DMS53 treated with DMSO at 0.1 percent for 48 hours (cell line): ENCODE measurements around the gene TLR4.

Source experiments
- DNase-seq: peaks from one replicate; lab custom pipeline; 2025; ENCODE audit not compliant: unreplicated experiment; lab: John Stamatoyannopoulos, UW

The TLR4 gene

GRCh38 chr9:117704024-117704575 is at the start of gene TLR4:
Gene TLR4 (plus strand): TSS chr9:117704403. CDS start chr9:117704473, 70 bp downstream.
- DNase-seq: no peak

- DNase-seq: no peak
Measured at GRCh38 chr9:117656002-117656401, 48.2 kb upstream of the TLR4 start.

- no peak for DNase-seq
Measured at GRCh38 chr9:117662651-117663050, 41.6 kb upstream of the TLR4 start.

- DNase-seq: no peak
Measured at GRCh38 chr9:117664419-117664818, 39.8 kb upstream of the TLR4 start.

- no peak for DNase-seq
Measured at GRCh38 chr9:117665601-117666385, 38.4 kb upstream of the TLR4 start.

- no peak for DNase-seq
Measured at GRCh38 chr9:117671468-117671867, 32.7 kb upstream of the TLR4 start.

GRCh38 chr9:117672369-117672768 is 31.8 kb upstream of the TLR4 start:
- DNase-seq: no peak

- no peak for DNase-seq
Measured at GRCh38 chr9:117677572-117677971, 26.6 kb upstream of the TLR4 start.

GRCh38 chr9:117678871-117679270 is 25.3 kb upstream of the TLR4 start:
- no peak for DNase-seq

GRCh38 chr9:117679416-117679815 is 24.8 kb upstream of the TLR4 start:
- DNase-seq: no peak

GRCh38 chr9:117681888-117682287 is 22.3 kb upstream of the TLR4 start:
- DNase-seq: no peak

- no peak for DNase-seq
Measured at GRCh38 chr9:117682955-117683710, 21.1 kb upstream of the TLR4 start.

- no peak for DNase-seq
Measured at GRCh38 chr9:117687532-117687931, 16.7 kb upstream of the TLR4 start.

GRCh38 chr9:117691367-117691766 is 12.8 kb upstream of the TLR4 start:
- DNase-seq: no peak

GRCh38 chr9:117696154-117696553 is 8.0 kb upstream of the TLR4 start:
- no peak for DNase-seq

GRCh38 chr9:117697046-117697445 is 7.2 kb upstream of the TLR4 start:
- DNase-seq: no peak

- no peak for DNase-seq
Measured at GRCh38 chr9:117703537-117703936, 666 bp upstream of the TLR4 start.

GRCh38 chr9:117704597-117704996 is 394 bp downstream of the TLR4 start:
- no peak for DNase-seq

GRCh38 chr9:117705386-117705785 is 1.2 kb downstream of the TLR4 start:
- no peak for DNase-seq

GRCh38 chr9:117706421-117707116 is 2.4 kb downstream of the TLR4 start:
- no peak for DNase-seq

- no peak for DNase-seq
Measured at GRCh38 chr9:117707561-117707960, 3.4 kb downstream of the TLR4 start.
